Coronary artery (tissue), 2 donors: ENCODE data around the gene MAP3K9.

ENCODE experiments used
- DNase-seq: peaks from one replicate; pipeline ENCODE4 v3.0.0-alpha.2; 2017; ENCODE audit warnings: low spot score
- H3K27ac ChIP-seq, 2 donors: fragments of 200-600 bp; sonication (generic); one replicate each; pipeline ENCODE4 v1.5.1; 2016 to 2019
- H3K4me3 ChIP-seq: fragments of 200-600 bp; sonication (generic); 2 replicates; pipeline ENCODE4 v1.5.1; 2016; ENCODE audit warnings: mild to moderate bottlenecking, moderate library complexity
- CTCF ChIP-seq: fragments of 200-600 bp; sonication (generic); IDR thresholded peaks from one replicate; pipeline ENCODE4 v1.5.1; 2019; ENCODE audit warnings: antibody characterized with exemption

MAP3K9 gene

GRCh38 chr14:70810621-70811020 lies 1.3 kb upstream of the MAP3K9 start:
- Histone ChIP-seq H3K4me3 (no peak overlapping the region), H3K27ac (no peak overlapping the region)
- no peak for TF ChIP-seq CTCF
- DNase-seq: no peak

GRCh38 chr14:70808416-70809224 lies 693 bp downstream of the MAP3K9 start:
- Histone ChIP-seq H3K4me3 (peak overlapping the region; percentile 78), H3K27ac (no peak overlapping the region)
- no peak for DNase-seq
- no peak for TF ChIP-seq CTCF

- Histone ChIP-seq H3K4me3 (peak overlapping the region; percentile 78), H3K27ac (no peak overlapping the region)
- no peak for TF ChIP-seq CTCF
- no peak for DNase-seq
Observed at GRCh38 chr14:70807898-70808415, 1.4 kb downstream of the MAP3K9 start.

- no peak overlapping the region for H3K27ac ChIP-seq
- TF ChIP-seq CTCF: no peak
- H3K4me3 ChIP-seq: no peak overlapping the region
- no peak for DNase-seq
Observed at GRCh38 chr14:70804556-70805162, 4.7 kb downstream of the MAP3K9 start.

GRCh38 chr14:70803321-70804310 lies 5.7 kb downstream of the MAP3K9 start:
- no peak overlapping the region for H3K4me3 ChIP-seq
- TF ChIP-seq CTCF: no peak
- no peak overlapping the region for H3K27ac ChIP-seq
- DNase-seq: no peak

GRCh38 chr14:70802379-70802778 lies 6.9 kb downstream of the MAP3K9 start:
- Histone ChIP-seq H3K4me3 (no peak overlapping the region), H3K27ac (no peak overlapping the region)
- DNase-seq: no peak
- TF ChIP-seq CTCF: no peak
